Measurements from ENCODE around the gene PPIA. TPM values are rescaled to one million over a fixed set of nuclear protein-coding genes. Genes with fewer than 3 reads are reported as not detected.
"Not testable (repeated sequence)": the region's sequence is repeated elsewhere in the genome, so short reads cannot be mapped to it uniquely, and the experiment has no call there.

Gene PPIA
- polyA plus RNA-seq, 5 donors = 1,042 to 1,297 (median 1,129) TPM

GRCh38 chr7:44782460-44782859 is 14.0 kb upstream of the PPIA start:
- DNase-seq = no peak

- no peak for DNase-seq
Observed at GRCh38 chr7:44783407-44783806, 13.1 kb upstream of the PPIA start.

- DNase-seq = no peak
Observed at GRCh38 chr7:44784364-44784763, 12.1 kb upstream of the PPIA start.

GRCh38 chr7:44785218-44785617 is 11.3 kb upstream of the PPIA start:
- not testable (repeated sequence) for DNase-seq

GRCh38 chr7:44787041-44787440 is 9.4 kb upstream of the PPIA start:
- no peak for DNase-seq

- no peak for DNase-seq
Observed at GRCh38 chr7:44787762-44788161, 8.7 kb upstream of the PPIA start.

GRCh38 chr7:44789990-44790389 is 6.5 kb upstream of the PPIA start:
- DNase-seq = no peak

GRCh38 chr7:44791278-44792219 is 4.9 kb upstream of the PPIA start:
- DNase-seq = no peak

- DNase-seq = no peak
Observed at GRCh38 chr7:44793919-44794318, 2.6 kb upstream of the PPIA start.

- DNase-seq = no peak
Observed at GRCh38 chr7:44794331-44794730, 2.1 kb upstream of the PPIA start.

GRCh38 chr7:44796034-44796503 is 412 bp upstream of the PPIA start:
- DNase-seq = no peak

GRCh38 chr7:44797329-44798258 is 1.1 kb downstream of the PPIA start:
- peak; percentile 87 to 90 for DNase-seq

- DNase-seq = no peak
Observed at GRCh38 chr7:44798649-44799305, 2.3 kb downstream of the PPIA start.

GRCh38 chr7:44799939-44800338 is 3.5 kb downstream of the PPIA start:
- DNase-seq = no peak

- DNase-seq = no peak
Observed at GRCh38 chr7:44801890-44802289, 5.4 kb downstream of the PPIA start.

- no peak for DNase-seq
Observed at GRCh38 chr7:44802418-44803025, 6.0 kb downstream of the PPIA start.

GRCh38 chr7:44803828-44804519 is 7.5 kb downstream of the PPIA start:
- not testable (repeated sequence) for DNase-seq

- no peak for DNase-seq
Observed at GRCh38 chr7:44805950-44806349, 9.5 kb downstream of the PPIA start.

GRCh38 chr7:44808914-44809393 is 12.5 kb downstream of the PPIA start:
- no peak for DNase-seq

- DNase-seq = no peak
Observed at GRCh38 chr7:44811093-44811492, 14.6 kb downstream of the PPIA start.

- no peak for DNase-seq
Observed at GRCh38 chr7:44811571-44811970, 15.1 kb downstream of the PPIA start.

Data from right lung (tissue), 5 donors.